Occipital lobe (tissue), 2 donors: Measurements from ENCODE around the gene NFIX. TPM values are rescaled to one million over a fixed set of nuclear protein-coding genes. Genes with fewer than 3 reads are reported as not detected.
A peak's percentile ranks its signal among the peaks of the same experiment; 100 is the strongest.

Experiments used
- DNase-seq: peaks from one replicate; lab custom pipeline; 2025; lab: John Stamatoyannopoulos, UW
- total RNA-seq: library from RNA; depleted of rRNA; stranded (reverse); fragments of >200 nt; gene quantifications from one replicate; pipeline ENCODE4 v1.2.3, GENCODE V29; 2014

Gene NFIX
- total RNA-seq, 1 donor from 2014 or later = 124 TPM

GRCh38 chr19:13055213-13056051 is 60.2 kb downstream of the NFIX start:
- DNase-seq = no peak

GRCh38 chr19:13056052-13056660 is 60.9 kb downstream of the NFIX start:
- DNase-seq = no peak

- no peak for DNase-seq
These were observed 61.9 kb downstream of the NFIX start for GRCh38 chr19:13057147-13057572.

GRCh38 chr19:13057744-13058143 is 62.5 kb downstream of the NFIX start:
- no peak for DNase-seq

- DNase-seq = no peak
These were observed 63.8 kb downstream of the NFIX start for GRCh38 chr19:13058951-13059660.

GRCh38 chr19:13060233-13060963 is 65.1 kb downstream of the NFIX start:
- DNase-seq = peak; percentile 38

GRCh38 chr19:13060964-13061927 is 66.0 kb downstream of the NFIX start:
- DNase-seq = peak; percentile 77

GRCh38 chr19:13062317-13062716 is 67.0 kb downstream of the NFIX start:
- no peak for DNase-seq

GRCh38 chr19:13063461-13064091 is 68.3 kb downstream of the NFIX start:
- DNase-seq = no peak

- DNase-seq = no peak
These were observed 68.8 kb downstream of the NFIX start for GRCh38 chr19:13064092-13064489.

GRCh38 chr19:13066226-13066625 is 71.0 kb downstream of the NFIX start:
- DNase-seq = no peak

- no peak for DNase-seq
These were observed 71.9 kb downstream of the NFIX start for GRCh38 chr19:13066933-13067807.

GRCh38 chr19:13068085-13068846 is 73.0 kb downstream of the NFIX start:
- no peak for DNase-seq

- no peak for DNase-seq
These were observed 74.4 kb downstream of the NFIX start for GRCh38 chr19:13069415-13070359.

- peak; percentile 46 for DNase-seq
These were observed 75.3 kb downstream of the NFIX start for GRCh38 chr19:13070425-13071140.

GRCh38 chr19:13071444-13072187 is 76.3 kb downstream of the NFIX start:
- DNase-seq = no peak
